Central memory CD8-positive, alpha-beta T cell (primary cell): ENCODE results near the gene DNAH5.

Experiments used
- ATAC-seq: fragments of 150-1000 bp; cut with Tn5 transposase; replicated peaks from 2 replicates; pipeline ENCODE4 v1.10.0; 2022; ENCODE audit warnings: mild to moderate bottlenecking, moderate FRiP score, moderate number of reproducible peaks; ENCODE audit not compliant: poor library complexity, severe bottlenecking; ENCODE audit errors: extremely low read depth
- DNase-seq, 2 donors: peaks; one replicate each; pipeline ENCODE4 v3.0.0; 2021; ENCODE audit warnings: low spot score in 2 of 2
- H3K27ac Mint-ChIP-seq: one replicate; pipeline ENCODE4 v1.8.0; 2022; ENCODE audit warnings: low read depth, mild to moderate bottlenecking, moderate library complexity, mixed read lengths
- H3K27me3 Mint-ChIP-seq: one replicate; pipeline ENCODE4 v1.8.0; 2022; ENCODE audit warnings: mixed read lengths
- H3K36me3 Mint-ChIP-seq: one replicate; pipeline ENCODE4 v1.8.0; 2022; ENCODE audit warnings: mild to moderate bottlenecking, moderate library complexity, mixed read lengths; ENCODE audit not compliant: insufficient read depth
- H3K4me1 Mint-ChIP-seq: one replicate; pipeline ENCODE4 v1.8.0; 2022; ENCODE audit warnings: mixed read lengths
- H3K4me3 Mint-ChIP-seq: one replicate; pipeline ENCODE4 v1.8.0; 2022; ENCODE audit warnings: mild to moderate bottlenecking, moderate library complexity, mixed read lengths
- H3K9me3 Mint-ChIP-seq: one replicate; pipeline ENCODE4 v1.8.0; 2022; ENCODE audit warnings: mixed read lengths

The DNAH5 gene

GRCh38 chr5:13973724-13974123 lies 29.2 kb upstream of the DNAH5 start:
- Mint-ChIP-seq H3K27me3 (peaks cover 8% of the 10 kb centered on the region), H3K9me3 (peaks cover 7% of the 10 kb centered on the region), H3K36me3 (no peaks in the 10 kb centered on the region), H3K4me1 (no peaks in the 10 kb centered on the region), H3K4me3 (no peak overlapping the region), H3K27ac (no peak overlapping the region)
- ATAC-seq (no peak), DNase-seq (no peak)

GRCh38 chr5:13972029-13972428 lies 27.5 kb upstream of the DNAH5 start:
- peaks cover 7% of the 10 kb centered on the region for H3K9me3 Mint-ChIP-seq

DNA sequence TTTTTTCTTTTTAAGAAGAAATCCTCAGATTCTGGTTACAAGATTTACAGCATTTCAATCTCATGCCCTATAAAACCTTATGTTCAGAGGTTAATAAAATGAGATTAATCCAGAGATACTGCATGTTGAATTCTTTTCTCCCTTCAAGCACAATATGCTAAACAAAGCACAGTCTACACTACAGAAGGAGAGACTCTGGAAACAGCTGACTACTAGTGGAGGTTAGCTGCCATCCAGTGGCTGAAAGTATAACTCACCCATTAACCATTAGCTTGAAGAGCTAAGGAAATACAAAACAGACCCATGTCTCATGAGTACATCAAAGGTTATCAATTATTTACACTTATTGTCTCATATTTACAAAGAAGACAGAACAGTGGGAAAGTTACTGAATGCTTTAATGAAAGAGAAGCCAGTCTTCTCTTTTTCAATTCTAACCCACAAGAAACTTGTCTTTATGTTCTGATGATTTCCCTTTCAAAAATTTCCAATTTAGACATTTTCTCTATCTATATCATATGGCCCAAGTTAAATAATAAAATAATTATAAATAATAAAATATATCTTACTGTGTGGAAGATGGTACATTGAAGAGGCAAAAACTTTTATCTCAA lies 12.7 kb upstream of the DNAH5 start:
- no peak for DNase-seq
- H3K4me3 Mint-ChIP-seq = no peak overlapping the region
- peaks cover 9% of the 10 kb centered on the region for H3K27me3 Mint-ChIP-seq
- H3K4me1 Mint-ChIP-seq = no peaks in the 10 kb centered on the region
- no peak overlapping the region for H3K27ac Mint-ChIP-seq
- no peak for ATAC-seq
- H3K9me3 Mint-ChIP-seq = peaks cover 7% of the 10 kb centered on the region
- H3K36me3 Mint-ChIP-seq = no peaks in the 10 kb centered on the region

More at GRCh38 chr5:13972029-13972428, 27.5 kb upstream of the DNAH5 start:
- Mint-ChIP-seq H3K36me3 (no peaks in the 10 kb centered on the region), H3K4me1 (no peaks in the 10 kb centered on the region), H3K27ac (no peak overlapping the region), H3K27me3 (peaks cover 8% of the 10 kb centered on the region), H3K4me3 (no peak overlapping the region)
- no peak for DNase-seq
- no peak for ATAC-seq

GRCh38 chr5:13956471-13956870 lies 12.0 kb upstream of the DNAH5 start:
- Mint-ChIP-seq H3K36me3 (no peaks in the 10 kb centered on the region), H3K9me3 (peaks cover 7% of the 10 kb centered on the region), H3K27ac (no peak overlapping the region), H3K4me1 (no peaks in the 10 kb centered on the region), H3K27me3 (peaks cover 9% of the 10 kb centered on the region), H3K4me3 (no peak overlapping the region)
- DNase-seq (no peak), ATAC-seq (no peak)

- DNase-seq (no peak), ATAC-seq (no peak)
- Mint-ChIP-seq H3K36me3 (no peaks in the 10 kb centered on the region), H3K4me3 (no peak overlapping the region), H3K27me3 (peaks cover 9% of the 10 kb centered on the region), H3K9me3 (peaks cover 7% of the 10 kb centered on the region), H3K27ac (no peak overlapping the region), H3K4me1 (no peaks in the 10 kb centered on the region)
Observed at GRCh38 chr5:13955896-13956295, 11.4 kb upstream of the DNAH5 start.

DNA sequence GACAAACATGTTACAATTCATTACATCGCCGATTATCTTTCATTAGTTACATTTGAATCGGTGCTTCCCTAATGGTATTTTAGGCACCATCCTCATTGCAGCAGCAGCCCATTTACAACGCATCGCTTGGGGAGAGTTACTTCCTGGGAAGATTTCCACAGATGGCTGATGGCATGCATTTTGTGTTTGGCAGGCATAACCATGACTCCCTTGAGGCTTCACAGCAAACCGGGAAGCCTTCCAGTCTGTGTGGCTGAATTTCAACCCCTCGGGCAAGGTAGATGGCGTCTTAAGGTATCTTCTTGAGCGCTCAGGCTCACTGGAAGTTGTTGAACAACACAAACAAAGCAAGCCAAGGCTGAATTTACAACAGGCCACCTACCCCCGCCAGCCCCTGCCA lies 1.6 kb upstream of the DNAH5 start:
- H3K9me3 Mint-ChIP-seq = peaks cover 5% of the 10 kb centered on the region
- no peak overlapping the region for H3K27ac Mint-ChIP-seq
- H3K36me3 Mint-ChIP-seq = no peaks in the 10 kb centered on the region
- no peaks in the 10 kb centered on the region for H3K4me1 Mint-ChIP-seq
- H3K4me3 Mint-ChIP-seq = no peak overlapping the region
- no peak for ATAC-seq
- DNase-seq = no peak
- no peaks in the 10 kb centered on the region for H3K27me3 Mint-ChIP-seq

DNA sequence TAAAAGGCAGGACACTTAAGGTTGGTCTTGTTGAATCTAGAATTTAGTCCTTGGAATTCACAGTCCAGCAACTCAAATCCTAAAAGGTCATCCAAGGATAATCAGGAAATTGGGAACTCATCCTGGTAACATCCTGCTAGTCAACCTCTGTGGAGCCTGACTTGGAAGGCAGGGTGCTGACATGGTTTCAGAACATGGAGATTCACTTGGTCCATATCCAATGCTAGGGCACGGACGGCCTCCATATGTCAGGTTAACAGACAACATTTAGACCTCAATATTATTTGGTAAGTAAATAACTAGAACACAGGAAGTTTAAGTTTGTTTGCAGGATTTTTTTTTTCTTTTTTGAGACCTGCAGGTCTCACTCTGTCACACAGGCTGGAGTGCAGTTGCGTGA lies 783 bp upstream of the DNAH5 start:
- Mint-ChIP-seq H3K4me3 (no peak overlapping the region), H3K27me3 (peaks cover 3% of the 10 kb centered on the region), H3K36me3 (no peaks in the 10 kb centered on the region), H3K4me1 (no peaks in the 10 kb centered on the region), H3K9me3 (peaks cover 5% of the 10 kb centered on the region), H3K27ac (no peak overlapping the region)
- DNase-seq = no peak
- ATAC-seq = no peak

DNA sequence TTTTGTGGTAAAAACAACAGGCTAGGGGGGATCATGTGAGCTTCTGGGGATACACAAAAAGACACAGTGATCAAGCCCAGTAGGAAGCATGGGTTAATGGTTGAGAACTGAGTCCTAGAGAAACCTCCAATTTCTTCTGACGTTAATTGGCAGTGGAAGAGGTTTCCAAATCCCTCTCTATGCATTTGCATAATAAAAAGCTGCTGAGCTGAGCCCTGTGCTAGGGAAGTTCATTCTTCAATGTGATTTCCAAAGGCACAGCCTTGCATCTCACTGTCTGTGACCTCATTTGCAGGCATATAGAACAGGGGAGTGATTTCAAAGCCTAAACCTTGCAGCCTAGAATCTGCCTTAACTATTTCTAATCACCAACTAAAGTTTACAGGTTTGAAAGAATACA lies 812 bp downstream of the DNAH5 start:
- H3K4me3 Mint-ChIP-seq = no peak overlapping the region
- H3K36me3 Mint-ChIP-seq = no peaks in the 10 kb centered on the region
- no peak overlapping the region for H3K27ac Mint-ChIP-seq
- no peak for ATAC-seq
- H3K9me3 Mint-ChIP-seq = peaks cover 10% of the 10 kb centered on the region
- DNase-seq = no peak
- H3K4me1 Mint-ChIP-seq = no peaks in the 10 kb centered on the region
- peaks cover 14% of the 10 kb centered on the region for H3K27me3 Mint-ChIP-seq

DNA sequence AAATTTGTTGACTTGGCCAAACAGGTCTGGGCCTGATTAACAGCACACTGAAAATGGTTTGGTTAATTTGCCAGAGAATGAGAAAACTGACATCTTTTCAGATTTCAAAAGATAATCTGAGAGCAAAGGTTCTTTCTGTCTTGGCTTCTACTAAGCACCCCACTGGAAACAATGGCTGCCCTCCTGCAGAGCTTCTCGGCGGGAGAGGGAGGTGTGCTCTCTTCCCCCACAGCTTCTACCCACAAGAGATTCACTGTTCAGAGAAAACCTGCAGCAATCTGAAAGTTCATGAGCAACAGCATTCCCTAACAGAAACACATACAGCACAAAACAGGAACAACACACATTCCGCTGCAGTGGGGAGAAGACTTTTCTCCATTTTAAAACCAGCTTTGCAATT lies 3.0 kb downstream of the DNAH5 start:
- H3K36me3 Mint-ChIP-seq = no peaks in the 10 kb centered on the region
- H3K4me1 Mint-ChIP-seq = no peaks in the 10 kb centered on the region
- peaks cover 10% of the 10 kb centered on the region for H3K9me3 Mint-ChIP-seq
- peaks cover 14% of the 10 kb centered on the region for H3K27me3 Mint-ChIP-seq
- DNase-seq = no peak
- H3K4me3 Mint-ChIP-seq = no peak overlapping the region
- ATAC-seq = no peak
- H3K27ac Mint-ChIP-seq = no peak overlapping the region

GRCh38 chr5:13939638-13940037 lies 4.8 kb downstream of the DNAH5 start:
- peaks cover 14% of the 10 kb centered on the region for H3K27me3 Mint-ChIP-seq
- no peaks in the 10 kb centered on the region for H3K4me1 Mint-ChIP-seq
- H3K4me3 Mint-ChIP-seq = no peak overlapping the region
- peaks cover 10% of the 10 kb centered on the region for H3K9me3 Mint-ChIP-seq
- ATAC-seq = no peak
- no peak overlapping the region for H3K27ac Mint-ChIP-seq
- H3K36me3 Mint-ChIP-seq = no peaks in the 10 kb centered on the region
- no peak for DNase-seq

DNA sequence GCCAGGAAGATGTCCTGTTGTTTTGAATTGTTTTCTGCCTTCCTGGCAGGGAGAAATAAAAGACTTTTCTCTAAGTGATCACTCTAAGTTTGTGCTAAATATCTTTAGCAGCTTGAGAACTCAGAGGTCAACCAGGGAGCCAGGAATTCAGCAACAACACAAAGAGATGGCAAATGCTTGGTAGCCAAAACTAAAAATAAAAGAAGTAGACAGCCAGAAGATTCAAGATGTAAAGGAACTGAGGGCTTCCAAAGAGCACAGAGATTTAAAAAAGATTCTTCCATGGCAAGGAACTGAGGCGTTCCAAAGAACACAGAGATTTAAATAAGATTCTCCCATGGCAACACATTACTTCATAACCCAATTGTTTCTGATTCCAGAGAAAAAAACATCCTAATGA lies 9.6 kb downstream of the DNAH5 start:
- ATAC-seq (no peak), DNase-seq (no peak)
- no peaks in the 10 kb centered on the region for H3K36me3 Mint-ChIP-seq
- peaks cover 8% of the 10 kb centered on the region for H3K27me3 Mint-ChIP-seq
- peaks cover 7% of the 10 kb centered on the region for H3K9me3 Mint-ChIP-seq
- no peak overlapping the region for H3K4me3 Mint-ChIP-seq
- no peaks in the 10 kb centered on the region for H3K4me1 Mint-ChIP-seq
- no peak overlapping the region for H3K27ac Mint-ChIP-seq

DNA sequence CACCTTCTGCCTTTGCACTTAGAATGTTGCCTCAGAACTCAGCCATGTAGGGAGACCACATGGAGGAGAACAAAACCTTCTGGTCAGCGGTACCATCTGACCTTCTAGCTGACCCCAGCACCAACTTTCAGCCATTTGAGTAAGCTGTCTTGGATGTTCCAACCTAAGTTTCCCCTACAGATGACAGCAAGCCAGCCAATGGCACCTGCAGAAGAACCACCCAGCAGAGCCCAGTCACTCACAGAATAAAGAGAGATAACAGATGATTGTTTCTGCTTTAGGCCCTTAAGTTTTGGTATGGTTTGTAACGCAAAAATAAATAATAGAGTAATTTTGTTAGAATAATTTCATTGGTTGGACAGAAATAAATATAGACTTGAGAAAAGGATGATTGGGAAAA lies 10.4 kb downstream of the DNAH5 start:
- ATAC-seq (no peak), DNase-seq (no peak)
- Mint-ChIP-seq H3K4me3 (no peak overlapping the region), H3K36me3 (no peaks in the 10 kb centered on the region), H3K4me1 (no peaks in the 10 kb centered on the region), H3K9me3 (peaks cover 6% of the 10 kb centered on the region), H3K27me3 (peaks cover under 1% of the 10 kb centered on the region), H3K27ac (no peak overlapping the region)

DNA sequence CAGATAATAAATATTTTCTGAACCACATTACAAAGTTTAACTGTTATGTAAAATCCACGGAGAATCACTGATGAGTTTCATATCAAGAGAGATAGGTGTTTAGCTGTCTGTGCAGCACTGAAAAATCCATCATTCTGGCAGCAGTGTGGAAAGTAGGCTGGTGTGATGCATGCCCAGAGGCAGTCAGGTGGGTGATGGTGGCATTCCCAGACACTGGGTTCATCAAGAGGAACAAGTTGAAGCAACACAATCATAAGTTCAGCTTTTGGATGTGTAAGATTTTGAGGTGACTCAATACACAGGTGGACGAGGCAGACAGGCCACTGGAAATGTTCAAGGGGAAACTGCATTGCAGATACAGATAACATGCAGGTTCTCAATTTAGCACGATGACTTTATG lies 11.9 kb downstream of the DNAH5 start:
- Mint-ChIP-seq H3K4me1 (no peaks in the 10 kb centered on the region), H3K27me3 (no peaks in the 10 kb centered on the region), H3K4me3 (no peak overlapping the region), H3K27ac (no peak overlapping the region), H3K36me3 (no peaks in the 10 kb centered on the region), H3K9me3 (peaks cover 6% of the 10 kb centered on the region)
- DNase-seq = no peak
- ATAC-seq = no peak

DNA sequence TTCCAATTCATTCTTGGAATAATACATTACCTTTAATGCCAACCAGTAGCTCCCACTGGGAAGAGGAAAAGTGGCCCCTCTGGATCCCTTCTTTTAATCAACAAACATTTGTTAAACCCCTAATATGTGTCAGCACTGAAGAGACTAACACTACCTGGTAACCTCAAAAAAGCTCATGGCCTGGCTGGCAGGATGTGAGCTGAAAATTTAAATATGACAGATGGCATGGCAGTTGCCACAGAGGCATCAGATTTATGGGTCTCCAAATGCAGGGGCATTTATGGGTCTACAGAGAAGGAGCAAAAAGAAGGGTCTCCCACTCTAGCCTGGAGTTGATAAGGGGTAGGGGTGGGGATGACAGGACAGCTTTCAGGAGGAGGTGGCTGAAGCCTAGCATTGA lies 12.5 kb downstream of the DNAH5 start:
- H3K9me3 Mint-ChIP-seq = peaks cover 6% of the 10 kb centered on the region
- H3K27me3 Mint-ChIP-seq = no peaks in the 10 kb centered on the region
- H3K4me1 Mint-ChIP-seq = no peaks in the 10 kb centered on the region
- DNase-seq (no peak), ATAC-seq (no peak)
- H3K4me3 Mint-ChIP-seq = no peak overlapping the region
- no peak overlapping the region for H3K27ac Mint-ChIP-seq
- no peaks in the 10 kb centered on the region for H3K36me3 Mint-ChIP-seq
